Adrenal gland (tissue), 12 donors: ENCODE measurements around the gene EXOC4. TPM values are rescaled to one million over a fixed set of nuclear protein-coding genes. Genes with fewer than 3 reads are reported as not detected.

Experiments used
- DNase-seq, 7 donors: peaks; one replicate each; pipeline ENCODE4 v3.0.0-alpha.2; 2019 to 2020
- H3K27ac ChIP-seq, 5 donors: fragments of 200-600 bp; sonication (generic) in 4 of 5; 1 replicate in 3 of 5; 2 replicates in 2 of 5; pipeline versions ENCODE4 v1.5.1 to v1.8.0; 2016 to 2020; ENCODE audit warnings: mild to moderate bottlenecking in 1 of 5
- H3K27me3 ChIP-seq: fragments of 200-600 bp; 2 replicates; pipeline ENCODE4 v1.8.0; 2021
- H3K36me3 ChIP-seq, 2 donors: fragments of 200-600 bp; replicated peaks in 1 of 2; 1 replicate in 1 of 2; 2 replicates in 1 of 2; pipeline versions ENCODE4 v1.5.1 to v1.8.0; 2018 to 2022
- H3K4me1 ChIP-seq, 2 donors: fragments of 200-600 bp; replicated peaks in 1 of 2; 1 replicate in 1 of 2; 2 replicates in 1 of 2; pipeline versions ENCODE4 v1.5.1 to v1.8.0; 2018 to 2021
- H3K4me3 ChIP-seq, 4 donors: fragments of 200-600 bp; sonication (generic) in 3 of 4; one replicate each; pipeline ENCODE4 v1.5.1; 2016 to 2018
- H3K9me3 ChIP-seq, 3 donors: fragments of 200-600 bp; sonication (generic) in 1 of 3; replicated peaks in 1 of 3; 1 replicate in 2 of 3; 2 replicates in 1 of 3; pipeline versions ENCODE4 v1.5.1 to v1.8.0; 2016 to 2021
- POLR2A ChIP-seq, 2 donors: fragments of 450-650 bp; IDR thresholded peaks; one replicate each; pipeline ENCODE4 v1.6.1; 2017; ENCODE audit warnings: antibody characterized with exemption in 2 of 2, mild to moderate bottlenecking in 2 of 2, moderate library complexity in 1 of 2
- WGBS, 4 donors: extraction: QIAGEN DNeasy Blood & Tissue Kit in 2 of 4; methylation state at CpG; one replicate each; pipeline versions ENCODE4 v1.1.5 to v1.1.7; 2013 to 2017; 5-methylcytosine and 5-hydroxymethylcytosine counted together
- intact Hi-C, 2 donors: fragments of 100-400 bp; cut with DNase I; formaldehyde crosslinking; loops; one replicate each; pipeline versions ENCODE4 v1.14.1 to v1.15.0; 2022 to 2023
- polyA plus RNA-seq, 3 donors: library from polyadenylated mRNA; stranded (reverse); fragments of 200-250 nt in 2 of 3; fragments of 350-450 nt in 1 of 3; fragmentation: Illumina TruSeq in 1 of 3; extraction: RNeasy Lipid Tissue Mini Kit (QIAGEN cat#74804) in 1 of 3; gene quantifications; one replicate each; pipeline ENCODE4 v1.2.3, GENCODE V29; 2013 to 2014
- total RNA-seq, 9 donors: library from RNA; depleted of rRNA in 4 of 9; stranded (reverse); fragments of >200 nt in 4 of 9; fragments of 120-200 nt in 1 of 9; fragmentation: NEBNext Ultra II Directional in 1 of 9; extraction: Animal tissue kit (Norgen Biotek cat#: 25700) in 1 of 9; gene quantifications; one replicate each; pipeline versions ENCODE4 v1.1.0 to v1.2.4, GENCODE V29; 2013 to 2023
- TF ChIP-seq, protein P1 (sequence below), 6 experiments: fragments of 450-650 bp in 4 of 6; fragments of 200-600 bp in 2 of 6; sonication (generic) in 1 of 6; IDR thresholded peaks; 1 replicate in 5 of 6; 2 replicates in 1 of 6; pipeline versions ENCODE4 v1.5.1 to v1.8.0; 2016 to 2021; ENCODE audit warnings: antibody characterized with exemption in 6 of 6, mild to moderate bottlenecking in 2 of 6, moderate library complexity in 1 of 6
- donor health status: healthy with polysubstance abuse.
- donor health status: Bipolar disorder and iron deficiency.
- donor health status: DM: yes; HTN: yes; CAD: no.
- donor health status: DM: no; HTN: no; CAD: no.
- donor health status: DM: no; HTN: no; CAD: no.
- donor health status: DM: yes; HTN: yes; CAD: no.

EXOC4 gene
- total and polyA plus RNA-seq, 12 donors = 12.5 to 93.8 (median 67.4) TPM

DNA sequence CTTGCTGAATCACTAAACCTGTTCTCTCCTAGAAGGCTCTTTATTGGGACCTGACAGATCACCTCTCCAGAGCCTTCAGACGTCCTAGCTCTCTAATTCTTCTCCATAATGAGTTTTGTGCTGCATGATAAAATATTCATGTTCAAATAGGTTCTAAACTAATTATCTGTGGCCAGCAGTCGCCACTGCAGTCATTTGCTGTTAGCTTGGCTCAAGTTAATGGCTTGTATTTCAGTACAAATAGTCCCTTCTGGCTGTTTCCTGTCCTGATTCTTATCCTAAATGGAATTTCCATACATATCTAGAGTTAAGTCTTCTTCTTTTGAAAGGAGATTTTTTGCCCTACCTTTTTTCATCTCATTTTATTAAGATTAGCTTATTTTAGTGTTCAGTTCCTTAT is 303.2 kb downstream of the EXOC4 start:
- H3K4me1 ChIP-seq = no peaks in the 10 kb centered on the region
- no peak overlapping the region for H3K27ac ChIP-seq
- DNase-seq = no peak
- intact Hi-C loops = no loop called here
- no peaks in the 10 kb centered on the region for H3K9me3 ChIP-seq
- H3K36me3 ChIP-seq = no peaks in the 10 kb centered on the region
- no peak for TF ChIP-seq POLR2A (IDR thresholded peaks at IDR 0.05)
- TF ChIP-seq, protein P1, sequence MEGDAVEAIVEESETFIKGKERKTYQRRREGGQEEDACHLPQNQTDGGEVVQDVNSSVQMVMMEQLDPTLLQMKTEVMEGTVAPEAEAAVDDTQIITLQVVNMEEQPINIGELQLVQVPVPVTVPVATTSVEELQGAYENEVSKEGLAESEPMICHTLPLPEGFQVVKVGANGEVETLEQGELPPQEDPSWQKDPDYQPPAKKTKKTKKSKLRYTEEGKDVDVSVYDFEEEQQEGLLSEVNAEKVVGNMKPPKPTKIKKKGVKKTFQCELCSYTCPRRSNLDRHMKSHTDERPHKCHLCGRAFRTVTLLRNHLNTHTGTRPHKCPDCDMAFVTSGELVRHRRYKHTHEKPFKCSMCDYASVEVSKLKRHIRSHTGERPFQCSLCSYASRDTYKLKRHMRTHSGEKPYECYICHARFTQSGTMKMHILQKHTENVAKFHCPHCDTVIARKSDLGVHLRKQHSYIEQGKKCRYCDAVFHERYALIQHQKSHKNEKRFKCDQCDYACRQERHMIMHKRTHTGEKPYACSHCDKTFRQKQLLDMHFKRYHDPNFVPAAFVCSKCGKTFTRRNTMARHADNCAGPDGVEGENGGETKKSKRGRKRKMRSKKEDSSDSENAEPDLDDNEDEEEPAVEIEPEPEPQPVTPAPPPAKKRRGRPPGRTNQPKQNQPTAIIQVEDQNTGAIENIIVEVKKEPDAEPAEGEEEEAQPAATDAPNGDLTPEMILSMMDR (IDR thresholded peaks at IDR 0.05) = no peak
- WGBS, 4 donors = 40 to 45% (median 43%) methylated on average over 2 of the region's 2 CpGs
- no peak overlapping the region for H3K4me3 ChIP-seq
- no peaks in the 10 kb centered on the region for H3K27me3 ChIP-seq

DNA sequence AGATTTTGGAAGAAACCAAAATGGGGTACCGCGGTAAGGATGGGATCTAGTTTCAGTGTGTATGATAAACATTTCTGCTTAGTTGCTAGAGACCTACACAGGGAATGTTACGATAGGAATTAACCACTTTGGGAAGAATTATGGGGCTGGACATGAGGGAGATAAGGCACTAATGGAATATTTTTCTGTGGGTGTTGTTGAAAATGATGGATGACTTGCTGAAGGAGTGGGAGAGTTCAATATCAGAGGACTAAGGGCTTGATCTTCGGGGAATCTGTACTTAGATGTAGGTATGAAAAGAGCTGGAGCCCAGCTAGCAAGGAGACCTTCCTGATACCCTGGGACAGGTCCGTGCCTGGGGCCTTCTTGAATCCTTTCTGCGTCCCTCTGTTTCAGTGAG is 303.7 kb downstream of the EXOC4 start:
- WGBS, 4 donors = 84 to 93% (median 89%) methylated on average over 6 of the region's 6 CpGs
- DNase-seq = no peak
- no peak for TF ChIP-seq POLR2A (IDR thresholded peaks at IDR 0.05)
- TF ChIP-seq, protein P1 (IDR thresholded peaks at IDR 0.05) = no peak

GRCh38 chr7:133560900-133561299 is 308.0 kb downstream of the EXOC4 start:
- Histone ChIP-seq H3K4me3 (no peak overlapping the region), H3K36me3 (no peaks in the 10 kb centered on the region), H3K9me3 (no peaks in the 10 kb centered on the region), H3K27ac (peak overlapping the region in 2 of 5 donors; percentile 47 to 57), H3K27me3 (no peaks in the 10 kb centered on the region), H3K4me1 (peaks cover 0 to 14% of the 10 kb centered on the region in 2 donors)
- TF ChIP-seq, protein P1 (IDR thresholded peaks at IDR 0.05) = no peak
- DNase-seq = peak in 3 of 7 donors; percentile 26 to 38 (median 28)
- WGBS, 4 donors = 35 to 74% (median 52%) methylated on average over 2 of the region's 2 CpGs
- intact Hi-C loops = no loop called here

More for the DNA sequence above, 303.7 kb downstream of the EXOC4 start:
- Histone ChIP-seq H3K27ac (no peak overlapping the region), H3K4me3 (no peak overlapping the region), H3K36me3 (no peaks in the 10 kb centered on the region), H3K9me3 (no peaks in the 10 kb centered on the region), H3K27me3 (no peaks in the 10 kb centered on the region), H3K4me1 (no peaks in the 10 kb centered on the region)
- intact Hi-C loops = no loop called here

DNA sequence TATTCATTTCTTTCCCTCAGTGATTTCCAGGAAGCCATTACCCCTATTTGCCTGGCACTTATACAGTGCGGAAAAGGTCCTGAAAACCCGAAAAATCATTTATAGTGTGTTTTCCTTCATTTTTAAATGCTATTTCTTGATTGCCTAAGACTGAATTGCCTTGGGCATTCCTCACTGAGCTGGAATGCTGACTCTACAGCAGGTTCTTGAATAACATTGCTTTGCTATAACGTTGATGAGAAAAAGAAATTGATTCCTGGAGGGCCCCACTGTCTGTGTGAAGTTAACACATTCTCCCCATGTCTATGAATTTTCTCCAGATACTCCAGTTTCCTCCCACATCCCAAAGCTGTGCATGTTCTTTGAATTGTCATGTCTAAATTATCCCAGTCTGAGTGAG is 308.5 kb downstream of the EXOC4 start:
- no peak for DNase-seq
- no peak overlapping the region for H3K4me3 ChIP-seq
- no peaks in the 10 kb centered on the region for H3K27me3 ChIP-seq
- peaks cover 0 to 14% of the 10 kb centered on the region in 2 donors for H3K4me1 ChIP-seq
- H3K27ac ChIP-seq = peak overlapping the region in 2 of 5 donors; percentile 47 to 57
- TF ChIP-seq, protein P1 (IDR thresholded peaks at IDR 0.05) = no peak
- intact Hi-C loops = no loop called here
- WGBS, 4 donors = 92 to 97% (median 94%) methylated on average over 3 of the region's 3 CpGs
- H3K9me3 ChIP-seq = no peaks in the 10 kb centered on the region
- H3K36me3 ChIP-seq = no peaks in the 10 kb centered on the region
